Measurements from ENCODE around the gene NPRL2. TPM values are rescaled to one million over a fixed set of nuclear protein-coding genes. Genes with fewer than 3 reads are reported as not detected.
A peak's percentile ranks its signal among the peaks of the same experiment; 100 is the strongest.

Gene NPRL2
- total RNA-seq, 1 donor from 2014 or later = 26.7 TPM

- no peak for DNase-seq (ENCODE audit: low spot score)
These were observed 22.8 kb upstream of the NPRL2 start for GRCh38 chr3:50373146-50374051.

- no peak for DNase-seq (ENCODE audit: low spot score)
These were observed 21.8 kb upstream of the NPRL2 start for GRCh38 chr3:50372349-50372748.

- no peak for DNase-seq (ENCODE audit: low spot score)
These were observed 20.6 kb upstream of the NPRL2 start for GRCh38 chr3:50371133-50371685.

- no peak for DNase-seq (ENCODE audit: low spot score)
These were observed 20.0 kb upstream of the NPRL2 start for GRCh38 chr3:50370594-50370993.

- no peak for DNase-seq (ENCODE audit: low spot score)
These were observed 18.6 kb upstream of the NPRL2 start for GRCh38 chr3:50369012-50369670.

- DNase-seq (ENCODE audit: low spot score) = no peak
These were observed 15.3 kb upstream of the NPRL2 start for GRCh38 chr3:50365842-50366220.

GRCh38 chr3:50365080-50365841 lies 14.7 kb upstream of the NPRL2 start:
- DNase-seq (ENCODE audit: low spot score) = peak; percentile 93

- DNase-seq (ENCODE audit: low spot score) = no peak
These were observed 14.1 kb upstream of the NPRL2 start for GRCh38 chr3:50364573-50365079.

GRCh38 chr3:50359760-50360110 lies 9.2 kb upstream of the NPRL2 start:
- DNase-seq (ENCODE audit: low spot score) = no peak

- DNase-seq (ENCODE audit: low spot score) = peak; percentile 98
These were observed 8.6 kb upstream of the NPRL2 start, which contains the start of gene TMEM115 for GRCh38 chr3:50358911-50359759. Gene TMEM115 (minus strand): TSS chr3:50359521. CDS start chr3:50359063, 458 bp downstream.

GRCh38 chr3:50358355-50358910 lies 7.9 kb upstream of the NPRL2 start:
- DNase-seq (ENCODE audit: low spot score) = no peak

GRCh38 chr3:50357481-50357880 lies 6.9 kb upstream of the NPRL2 start:
- DNase-seq (ENCODE audit: low spot score) = no peak

GRCh38 chr3:50356553-50356952 lies 6.0 kb upstream of the NPRL2 start:
- peak; percentile 58 for DNase-seq (ENCODE audit: low spot score)

- no peak for DNase-seq (ENCODE audit: low spot score)
These were observed 5.4 kb upstream of the NPRL2 start for GRCh38 chr3:50355829-50356552.

- DNase-seq (ENCODE audit: low spot score) = no peak
These were observed 4.3 kb upstream of the NPRL2 start for GRCh38 chr3:50354850-50355249.

GRCh38 chr3:50354186-50354764 lies 3.7 kb upstream of the NPRL2 start:
- no peak for DNase-seq (ENCODE audit: low spot score)

GRCh38 chr3:50353245-50354004 lies 2.9 kb upstream of the NPRL2 start:
- DNase-seq (ENCODE audit: low spot score) = no peak

- DNase-seq (ENCODE audit: low spot score) = no peak
These were observed 2.2 kb upstream of the NPRL2 start for GRCh38 chr3:50352781-50353180.

GRCh38 chr3:50351323-50351697 lies 735 bp upstream of the NPRL2 start:
- no peak for DNase-seq (ENCODE audit: low spot score)

Measured in mucosa of gallbladder (tissue), 1 donor.